Endothelial cell of umbilical vein (primary cell): Measurements from ENCODE around the gene SERGEF. TPM values are rescaled to one million over a fixed set of nuclear protein-coding genes. Genes with fewer than 3 reads are reported as not detected.

Source experiments
- BruUV-seq: library from RNA; stranded (reverse); fragments of 400-500 nt; replicated peaks from 2 replicates; lab custom pipeline; 2021; lab: Mats Ljungman, UMichigan
- CTCF ChIA-PET: fragments of 300-600, 350-600 bp; sonication (Branson Sonifier 250); formaldehyde crosslinking; loops from one replicate; lab custom pipeline; 2021; ENCODE audit warnings: antibody characterized with exemption, inconsistent platforms; lab: Charles Lee
- POLR2A ChIA-PET: fragments of 300-600, 350-600 bp; sonication (Branson Sonifier 250); formaldehyde crosslinking; loops from one replicate; lab custom pipeline; 2021; ENCODE audit warnings: antibody characterized with exemption, inconsistent platforms; lab: Charles Lee
- DNase-seq: peaks from one replicate; pipeline ENCODE4 v3.0.0-alpha.2; 2011; ENCODE audit warnings: low read depth, low spot score
- FAIRE-seq: peaks from 2 replicates; lab custom pipeline; 2011; peaks lifted over from hg19 to GRCh38; lab: Jason Lieb, UNC
- H2AFZ ChIP-seq: 2 replicates; pipeline ENCODE4 v1.6.0; 2012; ENCODE audit warnings: low read depth, low read length, control low read depth, inconsistent platforms
- H3K27ac ChIP-seq: 2 replicates; pipeline ENCODE4 v1.5.1; 2011; ENCODE audit warnings: low read depth, mild to moderate bottlenecking, control low read depth, low read length, moderate library complexity; ENCODE audit not compliant: insufficient read depth
- H3K27me3 ChIP-seq, 2 experiments: 2 replicates each; pipeline versions ENCODE4 v1.6.0 to v1.6.1; 2011; ENCODE audit warnings: low read length in 2 of 2, mixed read lengths in 1 of 2; ENCODE audit not compliant: control insufficient read depth in 2 of 2, insufficient read depth in 2 of 2
- H3K36me3 ChIP-seq, 2 experiments: 2 replicates in 1 of 2; 3 replicates in 1 of 2; pipeline ENCODE4 v1.5.1; 2011; ENCODE audit warnings: low read length in 2 of 2, mild to moderate bottlenecking in 1 of 2, moderate library complexity in 1 of 2; ENCODE audit not compliant: control insufficient read depth in 2 of 2, insufficient read depth in 2 of 2; ENCODE audit errors: extremely low read depth in 1 of 2
- H3K4me1 ChIP-seq: 3 replicates; pipeline ENCODE4 v1.5.1; 2011; ENCODE audit warnings: mild to moderate bottlenecking, low read length; ENCODE audit not compliant: control insufficient read depth, insufficient read depth; ENCODE audit errors: extremely low read depth
- H3K4me2 ChIP-seq: 2 replicates; pipeline ENCODE4 v1.6.1; 2011; ENCODE audit warnings: low read length, control low read depth, mixed read lengths; ENCODE audit not compliant: insufficient read depth
- H3K4me3 ChIP-seq, 3 experiments: fragments of 200-600 bp in 1 of 3; sonication (generic), shearing (Covaris generic) in 1 of 3; replicated peaks in 1 of 3; 2 replicates each; pipeline ENCODE4 v1.5.1; 2011 to 2016; ENCODE audit warnings: control low read depth in 3 of 3, low read length in 3 of 3, mild to moderate bottlenecking in 2 of 3, inconsistent platforms in 1 of 3, low read depth in 1 of 3, moderate library complexity in 1 of 3; ENCODE audit not compliant: insufficient read depth in 1 of 3
- H3K79me2 ChIP-seq: 2 replicates; pipeline ENCODE4 v1.6.0; 2012; ENCODE audit warnings: low read length, inconsistent platforms; ENCODE audit not compliant: control insufficient read depth, insufficient read depth
- H3K9ac ChIP-seq: replicated peaks from 2 replicates; pipeline ENCODE3; 2011; ENCODE audit warnings: low read length, control low read depth; ENCODE audit not compliant: insufficient read depth; ENCODE audit errors: extremely low read depth
- H3K9me1 ChIP-seq: replicated peaks from 3 replicates; pipeline ENCODE4 v1.6.0; 2011; ENCODE audit warnings: mild to moderate bottlenecking, low read length; ENCODE audit not compliant: control insufficient read depth, insufficient read depth; ENCODE audit errors: extremely low read depth
- H3K9me3 ChIP-seq: replicated peaks from 2 replicates; pipeline ENCODE4 v1.5.1; 2012; ENCODE audit warnings: low read length, inconsistent platforms; ENCODE audit not compliant: control insufficient read depth, insufficient read depth
- H4K20me1 ChIP-seq: replicated peaks from 2 replicates; pipeline ENCODE3; 2011; ENCODE audit warnings: mild to moderate bottlenecking, low read length; ENCODE audit not compliant: control insufficient read depth, insufficient read depth; ENCODE audit errors: extremely low read depth
- FOS ChIP-seq: IDR thresholded peaks from 2 replicates; pipeline ENCODE4 v1.6.1; 2011; ENCODE audit warnings: mild to moderate bottlenecking, low read length, moderate library complexity, borderline replicate concordance; ENCODE audit not compliant: insufficient read depth
- GATA2 ChIP-seq: IDR thresholded peaks from 2 replicates; pipeline ENCODE4 v1.7.0; 2011; ENCODE audit warnings: low read depth, mild to moderate bottlenecking, moderate library complexity, mixed read lengths, low read length; ENCODE audit not compliant: insufficient read length, insufficient read depth
- JUN ChIP-seq: IDR thresholded peaks from 2 replicates; pipeline ENCODE4 v1.6.1; 2011; ENCODE audit warnings: borderline replicate concordance, low read depth; ENCODE audit not compliant: insufficient read length, insufficient read depth
- MYC ChIP-seq: IDR thresholded peaks from one replicate; pipeline ENCODE4 v1.6.1; 2011; ENCODE audit warnings: mild to moderate bottlenecking, low read depth, low read length
- POLR2A ChIP-seq: IDR thresholded peaks from 2 replicates; pipeline ENCODE4 v1.6.1; 2012; ENCODE audit warnings: low read depth, mild to moderate bottlenecking, control low read depth, low read length
- POLR2AphosphoS5 ChIP-seq: IDR thresholded peaks from 2 replicates; pipeline ENCODE4 v1.6.1; 2012; ENCODE audit warnings: low read depth, mild to moderate bottlenecking, control low read depth, low read length, moderate library complexity; ENCODE audit not compliant: insufficient read depth
- dilution Hi-C: fragments of 300-500 bp; cut with MboI; formaldehyde crosslinking; loops from one replicate; pipeline ENCODE4 v1.15.0; 2019; ENCODE audit warnings: low sequenced_read_pairs; ENCODE audit not compliant: extremely low pct_ligation_motif_present
- intact Hi-C: fragments of 100-400 bp; cut with micrococcal nuclease; formaldehyde crosslinking; loops from one replicate; pipeline ENCODE4 v1.10.0; 2022
- polyA plus RNA-seq, 4 experiments: library from polyadenylated mRNA; depleted of rRNA in 3 of 4; stranded (reverse) in 3 of 4; unstranded in 1 of 4; fragments of >200 nt; gene quantifications; 2 replicates each; pipeline versions ENCODE4 v1.2.1 to v1.2.3, GENCODE V29; 2011 to 2012; ENCODE audit warnings: missing spikeins in 1 of 4
- total RNA-seq: library from RNA; stranded (reverse); gene quantifications from 2 replicates; pipeline ENCODE4 v1.2.3, GENCODE V29; 2021
- TF ChIP-seq, protein P1 (sequence below): IDR thresholded peaks from 2 replicates; pipeline ENCODE4 v1.6.1; 2011; ENCODE audit not compliant: insufficient read depth, insufficient read length

Gene SERGEF
- total and polyA plus RNA-seq, 2 donors (not counting 3 experiments of a cell fraction or from before 2014, with no cell fraction given): 8.7 to 16.7 TPM

- no peak overlapping the region for H3K9ac ChIP-seq
- H3K4me3 ChIP-seq: no peak overlapping the region
- dilution Hi-C loops (no loop called here), intact Hi-C loops (no loop called here)
- ChIA-PET POLR2A (no interaction called here), CTCF (no interaction called here)
- H3K4me2 ChIP-seq: no peak overlapping the region
- no peaks in the 10 kb centered on the region for H3K9me3 ChIP-seq
- no peaks in the 10 kb centered on the region for H3K36me3 ChIP-seq
- no peak for TF ChIP-seq POLR2A
- BruUV-seq: no TSS peak
- H3K27ac ChIP-seq: no peak overlapping the region
- no peaks in the 10 kb centered on the region for H3K4me1 ChIP-seq
- no peaks in the 10 kb centered on the region for H3K9me1 ChIP-seq
- DNase-seq (no peak), FAIRE-seq (no peak)
- H4K20me1 ChIP-seq: no peaks in the 10 kb centered on the region
- H3K79me2 ChIP-seq: no peaks in the 10 kb centered on the region
- no peak overlapping the region for H2AFZ ChIP-seq
- no peaks in the 10 kb centered on the region for H3K27me3 ChIP-seq
Measured at GRCh38 chr11:17753641-17754040, 259.2 kb downstream of the SERGEF start.

- Histone ChIP-seq H3K9me1 (no peaks in the 10 kb centered on the region), H3K36me3 (no peaks in the 10 kb centered on the region), H3K9me3 (no peaks in the 10 kb centered on the region), H3K4me1 (no peaks in the 10 kb centered on the region), H3K9ac (no peak overlapping the region), H3K4me2 (no peak overlapping the region), H2AFZ (no peak overlapping the region), H3K27me3 (no peaks in the 10 kb centered on the region), H3K79me2 (no peaks in the 10 kb centered on the region), H3K27ac (no peak overlapping the region), H3K4me3 (no peak overlapping the region), H4K20me1 (no peaks in the 10 kb centered on the region)
- BruUV-seq: no TSS peak
- CTCF ChIA-PET: interaction anchor here (1.2 to 2.8 kb wide), 2 partner anchors 18 to 22 kb away, joined by 4 to 9 read pairs; partner anchors contain the start of gene KCNC1
- FAIRE-seq (no peak), DNase-seq (no peak)
- TF ChIP-seq POLR2AphosphoS5: no peak
- TF ChIP-seq, protein P1, sequence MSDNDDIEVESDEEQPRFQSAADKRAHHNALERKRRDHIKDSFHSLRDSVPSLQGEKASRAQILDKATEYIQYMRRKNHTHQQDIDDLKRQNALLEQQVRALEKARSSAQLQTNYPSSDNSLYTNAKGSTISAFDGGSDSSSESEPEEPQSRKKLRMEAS: no peak
- no peak for TF ChIP-seq GATA2
- no peak for TF ChIP-seq JUN
- no peak for TF ChIP-seq MYC
- TF ChIP-seq FOS: no peak
- intact Hi-C loops: no loop called here
- POLR2A ChIA-PET: no interaction called here
- dilution Hi-C loops: no loop called here
Measured at GRCh38 chr11:17753153-17753552, 259.7 kb downstream of the SERGEF start.
